Tibial nerve (tissue), 4 donors: ENCODE measurements around the gene PAFAH1B1. TPM values are rescaled to one million over a fixed set of nuclear protein-coding genes. Genes with fewer than 3 reads are reported as not detected.
A peak's percentile ranks its signal among the peaks of the same experiment; 100 is the strongest.

ENCODE experiments used
- DNase-seq, 2 donors: peaks; one replicate each; pipeline ENCODE4 v3.0.0-alpha.2; 2019; ENCODE audit warnings: low spot score in 2 of 2
- H3K27ac ChIP-seq, 4 donors: fragments of 200-600 bp; sonication (generic) in 3 of 4; one replicate each; pipeline ENCODE4 v1.5.1; 2017 to 2019; ENCODE audit warnings: mild to moderate bottlenecking in 1 of 4
- H3K27me3 ChIP-seq, 2 donors: fragments of 200-600 bp; sonication (generic) in 1 of 2; one replicate each; pipeline versions ENCODE4 v1.5.1 to v1.6.0; 2017 to 2019
- H3K36me3 ChIP-seq, 3 donors: fragments of 200-600 bp; sonication (generic); one replicate each; pipeline ENCODE4 v1.5.1; 2018 to 2019
- H3K4me1 ChIP-seq, 4 donors: fragments of 200-600 bp; sonication (generic) in 3 of 4; one replicate each; pipeline ENCODE4 v1.5.1; 2017 to 2019
- H3K4me3 ChIP-seq, 4 donors: fragments of 200-600 bp; sonication (generic) in 3 of 4; one replicate each; pipeline ENCODE4 v1.5.1; 2017 to 2019; ENCODE audit warnings: mild to moderate bottlenecking in 1 of 4, moderate library complexity in 1 of 4
- H3K9me3 ChIP-seq, 4 donors: fragments of 200-600 bp; sonication (generic) in 3 of 4; one replicate each; pipeline ENCODE4 v1.5.1; 2017 to 2019
- EP300 ChIP-seq, 2 donors: sonication (generic); formaldehyde crosslinking; IDR thresholded peaks; one replicate each; pipeline ENCODE4 v1.6.1; 2017; ENCODE audit warnings: antibody characterized with exemption in 2 of 2, mild to moderate bottlenecking in 1 of 2
- POLR2A ChIP-seq, 2 donors: fragments of 450-650 bp; IDR thresholded peaks; one replicate each; pipeline ENCODE4 v1.6.1; 2017; ENCODE audit warnings: antibody characterized with exemption in 2 of 2, mild to moderate bottlenecking in 2 of 2, moderate library complexity in 2 of 2
- WGBS, 2 donors: methylation state at CpG; one replicate each; pipeline ENCODE4 v1.1.5; 2018; 5-methylcytosine and 5-hydroxymethylcytosine counted together
- total RNA-seq, 4 donors: library from RNA; depleted of rRNA; stranded (reverse); fragments of >200 nt; gene quantifications; one replicate each; pipeline ENCODE4 v1.1.0, GENCODE V29; 2016
- TF ChIP-seq, protein P1 (sequence below), 5 experiments: fragments of 200-600 bp in 3 of 5; fragments of 450-650 bp in 2 of 5; sonication (generic) in 3 of 5; IDR thresholded peaks; one replicate each; pipeline ENCODE4 v1.5.1; 2016 to 2019; ENCODE audit warnings: antibody characterized with exemption in 5 of 5, mild to moderate bottlenecking in 3 of 5, moderate library complexity in 2 of 5

PAFAH1B1 gene
- total RNA-seq, 4 donors from 2014 or later, result 105 to 185 (median 139) TPM

DNA sequence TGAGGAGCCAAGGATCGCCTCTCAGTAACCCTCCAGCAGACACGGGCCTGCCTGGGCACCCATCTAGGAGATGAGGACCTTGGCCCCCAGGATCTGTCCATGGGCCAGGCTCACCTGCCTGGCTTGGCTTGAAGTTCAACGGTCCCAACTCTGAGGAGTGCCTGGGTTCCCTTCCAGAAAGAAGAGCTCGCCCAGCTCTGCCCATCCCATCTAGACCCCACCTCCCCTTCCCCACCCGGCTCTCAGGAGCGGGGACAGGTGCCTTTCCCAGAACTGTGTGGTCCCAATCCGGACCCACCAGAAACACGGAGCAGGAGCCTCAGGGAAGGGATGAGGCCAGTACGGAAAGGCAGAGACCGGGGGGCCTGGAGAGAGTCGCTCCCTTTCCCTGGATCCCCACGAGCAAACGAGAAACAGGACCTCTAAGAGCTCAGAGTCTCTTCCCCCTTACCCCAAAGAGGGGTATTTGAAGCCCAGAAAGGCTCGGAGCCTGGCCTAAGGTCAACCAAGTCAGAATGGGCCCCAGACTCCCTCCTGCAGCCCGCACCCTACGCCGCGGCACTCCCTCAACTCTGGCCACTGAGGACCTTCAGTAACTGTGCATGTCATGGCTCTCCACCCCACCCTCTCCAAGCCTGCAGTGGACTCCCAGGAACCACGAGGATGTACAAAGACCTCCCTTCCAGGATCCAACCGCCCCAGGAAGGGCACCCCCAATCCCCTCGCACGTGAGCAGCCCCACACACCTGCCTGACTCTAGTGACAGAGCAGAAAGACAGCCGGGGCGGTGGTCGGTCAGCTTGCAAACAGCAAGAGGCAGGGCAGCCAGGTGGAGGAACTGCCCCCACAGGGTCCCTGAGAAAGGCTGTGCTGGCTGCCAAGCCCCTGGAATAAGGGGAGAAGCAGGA is 112.7 kb downstream of the PAFAH1B1 start:
- no peak overlapping the region for H3K27ac ChIP-seq
- WGBS, 2 donors, result 88 to 91% methylated on average over 23 of the region's 25 CpGs
- no peak for DNase-seq
- no peaks in the 10 kb centered on the region for H3K27me3 ChIP-seq
- H3K36me3 ChIP-seq, result peaks cover 0 to 37% (median 3%) of the 10 kb centered on the region in 3 donors
- peaks cover 0 to 49% (median 40%) of the 10 kb centered on the region in 4 donors for H3K4me1 ChIP-seq
- TF ChIP-seq POLR2A (IDR thresholded peaks at IDR 0.05) (no peak), EP300 (IDR thresholded peaks at IDR 0.05) (no peak)
- TF ChIP-seq, protein P1, sequence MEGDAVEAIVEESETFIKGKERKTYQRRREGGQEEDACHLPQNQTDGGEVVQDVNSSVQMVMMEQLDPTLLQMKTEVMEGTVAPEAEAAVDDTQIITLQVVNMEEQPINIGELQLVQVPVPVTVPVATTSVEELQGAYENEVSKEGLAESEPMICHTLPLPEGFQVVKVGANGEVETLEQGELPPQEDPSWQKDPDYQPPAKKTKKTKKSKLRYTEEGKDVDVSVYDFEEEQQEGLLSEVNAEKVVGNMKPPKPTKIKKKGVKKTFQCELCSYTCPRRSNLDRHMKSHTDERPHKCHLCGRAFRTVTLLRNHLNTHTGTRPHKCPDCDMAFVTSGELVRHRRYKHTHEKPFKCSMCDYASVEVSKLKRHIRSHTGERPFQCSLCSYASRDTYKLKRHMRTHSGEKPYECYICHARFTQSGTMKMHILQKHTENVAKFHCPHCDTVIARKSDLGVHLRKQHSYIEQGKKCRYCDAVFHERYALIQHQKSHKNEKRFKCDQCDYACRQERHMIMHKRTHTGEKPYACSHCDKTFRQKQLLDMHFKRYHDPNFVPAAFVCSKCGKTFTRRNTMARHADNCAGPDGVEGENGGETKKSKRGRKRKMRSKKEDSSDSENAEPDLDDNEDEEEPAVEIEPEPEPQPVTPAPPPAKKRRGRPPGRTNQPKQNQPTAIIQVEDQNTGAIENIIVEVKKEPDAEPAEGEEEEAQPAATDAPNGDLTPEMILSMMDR (IDR thresholded peaks at IDR 0.05), result no peak
- H3K4me3 ChIP-seq, result no peak overlapping the region
- no peaks in the 10 kb centered on the region for H3K9me3 ChIP-seq

DNA sequence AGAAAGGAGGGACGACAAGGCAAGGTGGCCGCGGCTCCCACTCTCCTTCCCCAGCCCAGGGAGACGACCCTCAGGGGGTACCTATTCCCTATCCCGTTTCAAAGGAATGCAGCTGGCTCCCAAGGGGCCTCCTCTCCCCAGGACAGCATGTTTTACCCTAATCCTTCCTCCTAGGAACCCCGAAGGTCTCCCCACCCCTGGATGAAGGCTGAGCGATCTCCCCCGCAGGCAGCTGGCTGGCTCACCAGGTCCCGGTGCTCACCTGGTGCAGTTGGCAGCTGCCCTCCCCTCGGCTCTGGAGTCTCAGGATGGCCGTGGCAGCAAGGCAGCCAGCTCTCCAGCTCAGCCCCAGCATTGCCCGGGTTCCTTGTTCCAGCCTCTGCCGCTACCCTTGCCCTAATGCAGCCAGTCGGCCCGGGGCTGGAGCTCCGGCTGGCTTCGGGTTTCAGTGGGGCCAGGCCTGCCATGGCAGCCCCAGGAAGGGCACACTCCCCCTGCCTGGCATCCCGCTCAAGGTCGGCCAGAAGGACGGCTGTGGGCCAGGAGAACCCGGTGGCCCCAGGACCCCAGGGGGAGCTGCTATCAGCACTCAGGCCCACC is 113.6 kb downstream of the PAFAH1B1 start:
- Histone ChIP-seq H3K4me1 (peaks cover 0 to 49% (median 41%) of the 10 kb centered on the region in 4 donors), H3K4me3 (no peak overlapping the region), H3K27me3 (no peaks in the 10 kb centered on the region), H3K36me3 (peaks cover 0 to 29% (median 0%) of the 10 kb centered on the region in 3 donors), H3K27ac (peak overlapping the region in 3 of 4 donors; percentile 11 to 84 (median 21)), H3K9me3 (no peaks in the 10 kb centered on the region)
- DNase-seq, result no peak
- 73 to 82% methylated on average over 17 to 20 of the region's 21 CpGs for WGBS, 2 donors
- TF ChIP-seq POLR2A (IDR thresholded peaks at IDR 0.05) (no peak), EP300 (IDR thresholded peaks at IDR 0.05) (no peak)
- TF ChIP-seq, protein P1 (IDR thresholded peaks at IDR 0.05), result no peak

DNA sequence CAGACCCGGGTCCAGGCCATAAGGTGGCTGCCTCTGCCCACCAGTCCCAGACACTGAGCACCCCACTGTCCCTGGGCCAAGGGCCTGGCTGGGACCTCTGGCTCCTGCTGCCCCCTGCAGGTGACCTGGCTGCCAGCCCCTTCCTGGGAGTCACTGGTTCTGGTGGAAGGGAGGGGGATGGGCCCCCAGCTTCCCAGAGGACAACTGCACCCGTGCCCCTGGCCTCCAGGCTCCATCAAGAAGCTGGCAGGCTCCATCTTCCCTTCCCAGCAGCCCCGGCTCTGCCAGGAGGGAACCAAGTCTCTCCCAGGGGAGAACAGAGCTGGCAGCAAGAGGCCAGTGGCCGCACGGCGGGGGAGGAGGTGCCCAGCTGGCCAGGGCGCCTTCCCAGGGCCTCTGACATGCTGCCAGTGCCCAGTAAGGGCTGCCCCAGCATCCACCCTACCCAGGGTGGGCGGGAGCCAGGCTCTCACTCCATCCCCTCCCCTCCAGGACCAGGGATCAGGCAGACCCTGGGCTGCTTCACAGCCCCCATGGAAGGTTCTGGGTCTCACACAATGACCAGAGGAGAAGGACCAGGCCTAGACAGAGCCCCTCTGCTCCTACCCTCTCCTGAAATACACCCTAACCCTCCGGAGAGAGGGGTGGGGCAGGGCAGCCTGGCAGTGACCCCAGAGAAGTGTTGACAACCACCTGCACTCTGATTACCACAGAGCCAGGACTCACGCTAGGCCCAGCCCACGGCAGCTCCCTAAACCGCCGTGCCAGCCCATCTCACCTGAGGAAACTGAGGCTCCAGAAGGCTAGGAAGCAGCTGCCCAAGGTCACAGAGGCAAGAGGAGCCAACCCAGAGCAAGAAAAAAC is 114.5 kb downstream of the PAFAH1B1 start:
- WGBS, 2 donors, result 46 to 47% methylated on average over 7 to 12 of the region's 13 CpGs
- Histone ChIP-seq H3K27ac (peak overlapping the region in 3 of 4 donors; percentile 21 to 84 (median 80)), H3K36me3 (peaks cover 0 to 19% (median 0%) of the 10 kb centered on the region in 3 donors), H3K27me3 (no peaks in the 10 kb centered on the region), H3K4me3 (peak overlapping the region in 1 of 4 donors; percentile 14), H3K9me3 (no peaks in the 10 kb centered on the region), H3K4me1 (peaks cover 0 to 58% (median 48%) of the 10 kb centered on the region in 4 donors)
- no peak for DNase-seq
- TF ChIP-seq POLR2A (IDR thresholded peaks at IDR 0.05) (no peak), EP300 (IDR thresholded peaks at IDR 0.05) (no peak)
- TF ChIP-seq, protein P1 (IDR thresholded peaks at IDR 0.05), result peak in 3 of 5 experiments; percentile 26 to 40 (median 34)

DNA sequence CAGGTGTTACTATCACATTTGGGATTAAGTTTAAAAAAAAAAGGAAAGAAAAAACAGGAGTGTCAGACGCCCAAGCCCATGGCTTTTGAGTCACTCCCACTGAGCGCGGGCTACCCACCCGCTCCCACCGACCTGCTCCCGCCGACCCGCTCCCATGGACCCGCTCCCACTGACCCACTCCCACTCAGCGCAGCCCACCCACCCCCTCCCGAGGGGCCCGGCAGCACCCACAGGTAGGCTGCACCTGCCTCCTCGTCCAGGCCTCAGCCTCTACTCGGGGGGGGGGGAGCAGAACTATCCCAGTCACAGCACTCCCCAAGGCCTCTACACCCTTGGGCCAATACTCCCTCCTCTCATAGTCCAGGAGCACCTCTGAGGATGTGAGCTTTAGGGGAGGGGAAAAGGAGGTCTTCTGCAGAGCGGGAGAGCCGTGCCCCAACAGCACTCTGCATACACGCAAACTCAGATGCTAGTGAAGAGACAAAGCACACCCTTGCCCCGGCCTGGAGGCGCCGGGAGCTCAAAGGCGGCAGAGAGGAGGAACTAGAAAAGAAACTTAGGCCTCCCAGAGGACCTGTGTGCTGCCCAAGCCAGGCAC is 115.2 kb downstream of the PAFAH1B1 start:
- Histone ChIP-seq H3K4me3 (peak overlapping the region in 2 of 4 donors; percentile 11 to 20), H3K9me3 (no peaks in the 10 kb centered on the region), H3K27ac (peak overlapping the region in 3 of 4 donors; percentile 60 to 84 (median 80)), H3K4me1 (peaks cover 0 to 58% (median 48%) of the 10 kb centered on the region in 4 donors), H3K36me3 (peaks cover 0 to 12% (median 0%) of the 10 kb centered on the region in 3 donors), H3K27me3 (no peaks in the 10 kb centered on the region)
- 68 to 69% methylated on average over 16 to 20 of the region's 21 CpGs for WGBS, 2 donors
- no peak for TF ChIP-seq POLR2A (IDR thresholded peaks at IDR 0.05)
- TF ChIP-seq EP300 (IDR thresholded peaks at IDR 0.05), result no peak
- TF ChIP-seq, protein P1 (IDR thresholded peaks at IDR 0.05), result no peak
- DNase-seq, result no peak
